DOHH2 (cell line): ENCODE data around the gene ERG.

Experiments
- CTCF ChIP-seq: fragments of 200-600 bp; sonication (generic); IDR thresholded peaks from one replicate; pipeline ENCODE4 v1.5.1; 2014; ENCODE audit warnings: antibody characterized with exemption, mild to moderate bottlenecking, low read depth, low read length; ENCODE audit not compliant: poor library complexity, severe bottlenecking
- EZH2phosphoT487 ChIP-seq: fragments of 200-600 bp; sonication (generic); IDR thresholded peaks from 2 replicates; pipeline ENCODE4 v1.6.1; 2017; ENCODE audit warnings: borderline replicate concordance, mild to moderate bottlenecking, antibody characterized with exemption, low read length, moderate library complexity, mixed read lengths

GRCh38 chr21:38455403-38455802, 42.9 kb downstream of the ERG start:
- TF ChIP-seq CTCF: no peak
- TF ChIP-seq EZH2phosphoT487: no peak
